Natural killer cell (primary cell): Measurements from ENCODE around the gene IL1R2. TPM values are rescaled to one million over a fixed set of nuclear protein-coding genes. Genes with fewer than 3 reads are reported as not detected.

Experiments used
- ATAC-seq, 3 donors: fragments of 150-1000 bp in 2 of 3; fragments of 200-7000 bp in 1 of 3; cut with Tn5 transposase; 1 replicate in 1 of 3; 2 replicates in 2 of 3; pipeline ENCODE4 v1.10.0; 2021; ENCODE audit warnings: mild to moderate bottlenecking in 2 of 3, moderate library complexity in 2 of 3
- DNase-seq, 2 donors: peaks; one replicate each; pipeline versions ENCODE4 v3.0.0 to v3.0.0-alpha.2; 2013 to 2021; ENCODE audit warnings: mixed read lengths in 1 of 2
- H3K27ac ChIP-seq: one replicate; pipeline ENCODE4 v1.5.1; 2013; ENCODE audit warnings: mild to moderate bottlenecking, low read length
- H3K27me3 ChIP-seq: one replicate; pipeline ENCODE4 v1.6.1; 2013; ENCODE audit warnings: low read length; ENCODE audit not compliant: control insufficient read depth, insufficient read depth
- H3K36me3 ChIP-seq: one replicate; pipeline ENCODE4 v1.6.1; 2013; ENCODE audit warnings: low read length; ENCODE audit not compliant: control insufficient read depth, insufficient read depth
- H3K4me1 ChIP-seq: one replicate; pipeline ENCODE4 v1.6.1; 2013; ENCODE audit warnings: low read length; ENCODE audit not compliant: control insufficient read depth, insufficient read depth
- H3K4me3 ChIP-seq: one replicate; pipeline ENCODE4 v1.5.1; 2013; ENCODE audit warnings: low read length
- H3K9me3 ChIP-seq: one replicate; pipeline ENCODE4 v1.6.1; 2013; ENCODE audit warnings: low read length; ENCODE audit not compliant: control insufficient read depth, insufficient read depth
- H3K27ac Mint-ChIP-seq, 2 donors: one replicate each; pipeline ENCODE4 v1.8.0; 2022; ENCODE audit warnings: mild to moderate bottlenecking in 2 of 2, mixed read lengths in 2 of 2, moderate library complexity in 1 of 2
- H3K27me3 Mint-ChIP-seq, 2 donors: one replicate each; pipeline ENCODE4 v1.8.0; 2022; ENCODE audit warnings: low read depth in 2 of 2, mixed read lengths in 2 of 2
- H3K36me3 Mint-ChIP-seq: one replicate; pipeline ENCODE4 v1.8.0; 2022; ENCODE audit warnings: mixed read lengths
- H3K4me1 Mint-ChIP-seq, 2 donors: one replicate each; pipeline ENCODE4 v1.8.0; 2022; ENCODE audit warnings: mixed read lengths in 2 of 2
- H3K4me3 Mint-ChIP-seq: one replicate; pipeline ENCODE4 v1.8.0; 2022; ENCODE audit warnings: mild to moderate bottlenecking, moderate library complexity, mixed read lengths
- H3K9me3 Mint-ChIP-seq, 2 donors: one replicate each; pipeline ENCODE4 v1.8.0; 2022; ENCODE audit warnings: mixed read lengths in 2 of 2
- WGBS: methylation state at CpG from one replicate; pipeline ENCODE4 v1.1.7; 2013; ENCODE audit warnings: missing lambda C conversion rate; ENCODE audit not compliant: insufficient coverage; 5-methylcytosine and 5-hydroxymethylcytosine counted together
- intact Hi-C: fragments of 100-400 bp; cut with micrococcal nuclease; formaldehyde crosslinking; loops from one replicate; pipeline ENCODE4 v1.14.2; 2022
- total RNA-seq, 4 donors: library from RNA; stranded (reverse); fragments of 120-200 nt in 1 of 4; gene quantifications; one replicate each; pipeline versions ENCODE4 v1.2.3 to v1.2.4, GENCODE V29; 2013 to 2022
- TF ChIP-seq, protein P1 (sequence below): fragments of 200-600 bp; IDR thresholded peaks from one replicate; pipeline ENCODE4 v1.8.0; 2022; ENCODE audit warnings: antibody characterized with exemption

Gene IL1R2
- total RNA-seq, 3 donors from 2014 or later (not counting 1 experiment from before 2014, with no cell fraction given), result 0.66 to 5.7 TPM; not detected in 1

DNA sequence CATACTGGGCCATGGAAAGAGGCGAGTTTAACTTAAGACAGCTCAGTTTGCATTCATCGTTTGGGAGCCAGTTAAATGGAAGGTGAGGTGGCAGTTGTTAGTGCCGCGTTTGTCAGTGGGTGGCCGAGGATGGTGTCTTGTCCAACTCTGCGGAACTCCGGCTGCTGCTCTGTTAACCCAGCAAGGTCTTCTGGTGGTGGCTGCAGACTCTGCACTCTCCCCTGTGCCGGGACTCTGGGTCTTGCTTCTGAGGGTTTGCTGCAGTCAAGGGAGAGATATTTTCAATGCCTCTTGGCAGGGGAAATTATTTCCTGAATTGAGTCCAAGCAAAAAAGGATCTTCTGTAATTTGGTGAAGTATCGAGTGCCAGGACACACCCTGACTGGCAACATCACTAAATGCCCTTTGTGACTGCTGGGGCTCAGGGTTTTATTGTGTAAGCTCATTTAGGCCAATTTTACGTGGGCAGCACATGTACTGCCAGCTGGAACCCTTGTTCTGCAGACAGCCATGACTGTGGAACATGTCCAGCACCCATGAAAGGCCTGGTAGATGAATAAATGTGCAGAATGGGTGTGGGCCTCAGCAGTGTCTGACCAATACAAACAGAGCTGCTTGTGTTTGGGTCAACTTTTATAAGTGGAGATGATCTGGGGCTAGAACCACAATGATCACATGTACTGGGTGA is 58.1 kb downstream of the IL1R2 start:
- TF ChIP-seq, protein P1, sequence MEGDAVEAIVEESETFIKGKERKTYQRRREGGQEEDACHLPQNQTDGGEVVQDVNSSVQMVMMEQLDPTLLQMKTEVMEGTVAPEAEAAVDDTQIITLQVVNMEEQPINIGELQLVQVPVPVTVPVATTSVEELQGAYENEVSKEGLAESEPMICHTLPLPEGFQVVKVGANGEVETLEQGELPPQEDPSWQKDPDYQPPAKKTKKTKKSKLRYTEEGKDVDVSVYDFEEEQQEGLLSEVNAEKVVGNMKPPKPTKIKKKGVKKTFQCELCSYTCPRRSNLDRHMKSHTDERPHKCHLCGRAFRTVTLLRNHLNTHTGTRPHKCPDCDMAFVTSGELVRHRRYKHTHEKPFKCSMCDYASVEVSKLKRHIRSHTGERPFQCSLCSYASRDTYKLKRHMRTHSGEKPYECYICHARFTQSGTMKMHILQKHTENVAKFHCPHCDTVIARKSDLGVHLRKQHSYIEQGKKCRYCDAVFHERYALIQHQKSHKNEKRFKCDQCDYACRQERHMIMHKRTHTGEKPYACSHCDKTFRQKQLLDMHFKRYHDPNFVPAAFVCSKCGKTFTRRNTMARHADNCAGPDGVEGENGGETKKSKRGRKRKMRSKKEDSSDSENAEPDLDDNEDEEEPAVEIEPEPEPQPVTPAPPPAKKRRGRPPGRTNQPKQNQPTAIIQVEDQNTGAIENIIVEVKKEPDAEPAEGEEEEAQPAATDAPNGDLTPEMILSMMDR, result no peak
- no peaks in the 10 kb centered on the region for H3K36me3 ChIP-seq
- no peak overlapping the region for H3K4me3 ChIP-seq
- intact Hi-C loops, result no loop called here
- H3K27ac ChIP-seq, result no peak overlapping the region
- Mint-ChIP-seq H3K36me3 (no peaks in the 10 kb centered on the region), H3K27ac (no peak overlapping the region), H3K4me1 (peaks cover 4 to 11% of the 10 kb centered on the region in 2 donors), H3K4me3 (no peak overlapping the region), H3K27me3 (peaks cover 9 to 41% of the 10 kb centered on the region in 2 donors), H3K9me3 (no peaks in the 10 kb centered on the region)
- 90% methylated on average over 10 of the region's 10 CpGs for WGBS
- peaks cover 3% of the 10 kb centered on the region for H3K27me3 ChIP-seq
- H3K4me1 ChIP-seq, result peaks cover 11% of the 10 kb centered on the region
- no peak for DNase-seq
- no peaks in the 10 kb centered on the region for H3K9me3 ChIP-seq
- no peak for ATAC-seq

DNA sequence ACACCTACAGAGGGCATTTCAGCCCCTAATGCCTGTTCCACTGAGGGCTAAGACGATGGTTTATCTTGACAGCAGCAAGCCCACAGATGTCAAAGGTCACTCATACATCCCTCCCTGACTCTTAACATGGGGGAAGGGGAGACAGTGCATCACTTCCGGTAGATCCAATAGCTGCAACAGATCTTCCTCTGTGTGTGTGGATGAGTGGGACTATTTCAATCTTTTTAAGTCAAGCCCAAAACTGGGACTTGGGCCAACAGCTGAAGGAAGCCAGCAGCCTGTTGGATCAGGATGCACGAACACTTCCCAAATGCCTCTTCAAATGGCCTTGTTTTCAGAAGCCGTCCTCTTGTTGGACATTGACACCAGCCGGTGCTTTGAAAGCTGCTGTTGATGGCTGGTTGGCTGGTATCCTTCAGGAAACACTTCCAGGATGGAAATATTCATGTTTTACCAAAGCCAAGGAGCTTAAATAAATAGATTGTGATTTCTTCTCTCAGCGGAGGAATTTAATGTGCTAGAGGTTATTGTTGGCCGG is 59.2 kb downstream of the IL1R2 start:
- H3K27me3 Mint-ChIP-seq, result peaks cover 9 to 37% of the 10 kb centered on the region in 2 donors
- H3K4me1 Mint-ChIP-seq, result peaks cover 4 to 11% of the 10 kb centered on the region in 2 donors
- no peak overlapping the region for H3K4me3 ChIP-seq
- ATAC-seq, result no peak
- H3K9me3 Mint-ChIP-seq, result no peaks in the 10 kb centered on the region
- no peak overlapping the region for H3K27ac Mint-ChIP-seq
- 89% methylated on average over 7 of the region's 7 CpGs for WGBS
- H3K27me3 ChIP-seq, result peaks cover 3% of the 10 kb centered on the region
- H3K27ac ChIP-seq, result no peak overlapping the region
- H3K9me3 ChIP-seq, result no peaks in the 10 kb centered on the region
- intact Hi-C loops, result no loop called here
- DNase-seq, result no peak
- H3K4me3 Mint-ChIP-seq, result no peak overlapping the region
- TF ChIP-seq, protein P1, result no peak
- no peaks in the 10 kb centered on the region for H3K36me3 ChIP-seq
- H3K36me3 Mint-ChIP-seq, result no peaks in the 10 kb centered on the region
- H3K4me1 ChIP-seq, result peaks cover 6% of the 10 kb centered on the region

DNA sequence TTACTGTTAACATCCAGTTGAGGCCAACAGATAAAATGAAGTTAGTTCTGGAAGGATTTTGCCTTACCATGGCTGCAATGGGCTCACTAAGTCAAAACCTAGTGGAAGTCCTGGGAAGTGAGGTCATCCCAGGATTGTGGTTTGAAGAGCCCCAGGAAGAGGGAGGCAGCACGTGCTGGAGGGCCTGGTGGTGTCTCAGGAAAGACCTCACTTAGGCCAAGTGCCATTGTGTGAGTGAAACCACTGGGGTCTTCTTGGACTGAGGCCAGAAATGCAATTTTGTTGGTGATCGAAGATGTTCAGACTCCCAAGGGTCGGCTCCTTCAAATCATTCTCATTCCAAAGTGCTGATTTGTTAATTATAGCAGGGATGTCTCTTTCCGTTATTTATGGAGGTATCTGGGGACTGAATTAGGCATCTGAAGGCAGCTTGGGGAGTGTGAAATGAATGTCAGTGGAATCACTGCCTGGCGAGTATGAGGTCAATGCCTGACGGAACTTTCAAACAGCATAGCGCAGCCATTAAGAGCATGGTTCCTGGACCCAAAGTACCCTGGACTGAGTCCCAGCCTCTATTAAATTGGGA is 60.0 kb downstream of the IL1R2 start:
- H3K4me3 Mint-ChIP-seq, result no peak overlapping the region
- peaks cover 0 to 2% of the 10 kb centered on the region in 2 donors for H3K4me1 Mint-ChIP-seq
- peaks cover 3% of the 10 kb centered on the region for H3K27me3 ChIP-seq
- no peak for DNase-seq
- H3K27ac ChIP-seq, result no peak overlapping the region
- intact Hi-C loops, result no loop called here
- H3K27ac Mint-ChIP-seq, result no peak overlapping the region
- no peaks in the 10 kb centered on the region for H3K9me3 ChIP-seq
- TF ChIP-seq, protein P1, result no peak
- H3K9me3 Mint-ChIP-seq, result no peaks in the 10 kb centered on the region
- peaks cover 7 to 29% of the 10 kb centered on the region in 2 donors for H3K27me3 Mint-ChIP-seq
- no peaks in the 10 kb centered on the region for H3K36me3 ChIP-seq
- H3K36me3 Mint-ChIP-seq, result no peaks in the 10 kb centered on the region
- WGBS, result 95% methylated on average over 7 of the region's 7 CpGs
- ATAC-seq, result no peak
- no peak overlapping the region for H3K4me3 ChIP-seq
- H3K4me1 ChIP-seq, result no peaks in the 10 kb centered on the region
